Astrocyte of the spinal cord (primary cell): Measurements from ENCODE around the gene CFAP299.

Experiments
- DNase-seq: peaks from one replicate; pipeline ENCODE4 v3.0.0; 2011; ENCODE audit warnings: low read depth, low spot score
- H3K4me3 ChIP-seq: 2 replicates; pipeline ENCODE4 v1.5.1; 2011; ENCODE audit warnings: low read depth, mild to moderate bottlenecking, low read length, moderate library complexity
- CTCF ChIP-seq: IDR thresholded peaks from 2 replicates; pipeline ENCODE4 v1.5.1; 2012; ENCODE audit warnings: low read depth, mild to moderate bottlenecking, low read length, inconsistent platforms
- in situ Hi-C: cut with HindIII; loops from 2 replicates; pipeline ENCODE4 v1.10.0; 2017; ENCODE audit warnings: low sequenced_read_pairs

The CFAP299 gene

GRCh38 chr4:80873571-80873970, 538.0 kb downstream of the CFAP299 start:
- DNase-seq, result no peak
- no peak for TF ChIP-seq CTCF
- H3K4me3 ChIP-seq, result no peak overlapping the region
- in situ Hi-C loops, result no loop called here

GRCh38 chr4:80874979-80875378, 539.4 kb downstream of the CFAP299 start:
- in situ Hi-C loops, result no loop called here

GRCh38 chr4:80875642-80876041, 540.1 kb downstream of the CFAP299 start:
- no peak for DNase-seq
- in situ Hi-C loops, result no loop called here
- no peak for TF ChIP-seq CTCF

More at GRCh38 chr4:80874979-80875378, 539.4 kb downstream of the CFAP299 start:
- no peak for DNase-seq
- H3K4me3 ChIP-seq, result no peak overlapping the region
- TF ChIP-seq CTCF, result no peak

GRCh38 chr4:80876810-80877209, 541.3 kb downstream of the CFAP299 start:
- DNase-seq, result no peak
- no peak for TF ChIP-seq CTCF
- in situ Hi-C loops, result no loop called here

More at GRCh38 chr4:80875642-80876041, 540.1 kb downstream of the CFAP299 start:
- no peak overlapping the region for H3K4me3 ChIP-seq

GRCh38 chr4:80878218-80878617, 542.7 kb downstream of the CFAP299 start:
- no peak for TF ChIP-seq CTCF
- no peak overlapping the region for H3K4me3 ChIP-seq
- in situ Hi-C loops, result no loop called here
- no peak for DNase-seq

More at GRCh38 chr4:80876810-80877209, 541.3 kb downstream of the CFAP299 start:
- H3K4me3 ChIP-seq, result no peak overlapping the region

GRCh38 chr4:80897537-80898303, 562.2 kb downstream of the CFAP299 start:
- no peak for TF ChIP-seq CTCF
- H3K4me3 ChIP-seq, result no peak overlapping the region
- DNase-seq, result no peak
- in situ Hi-C loops, result no loop called here
